GM12891 (cell line): ENCODE measurements around the gene SHB.

Experiments used
- POLR2A ChIP-seq: IDR thresholded peaks from 2 replicates; pipeline ENCODE4 v1.6.1; 2011; ENCODE audit warnings: low read depth, low read length, control low read depth
- POLR2AphosphoS5 ChIP-seq: IDR thresholded peaks from 2 replicates; pipeline ENCODE4 v1.6.1; 2011; ENCODE audit warnings: low read depth, low read length, control low read depth
- TAF1 ChIP-seq: IDR thresholded peaks from 2 replicates; pipeline ENCODE4 v1.6.1; 2011; ENCODE audit warnings: low read depth, low read length, control low read depth

DNA sequence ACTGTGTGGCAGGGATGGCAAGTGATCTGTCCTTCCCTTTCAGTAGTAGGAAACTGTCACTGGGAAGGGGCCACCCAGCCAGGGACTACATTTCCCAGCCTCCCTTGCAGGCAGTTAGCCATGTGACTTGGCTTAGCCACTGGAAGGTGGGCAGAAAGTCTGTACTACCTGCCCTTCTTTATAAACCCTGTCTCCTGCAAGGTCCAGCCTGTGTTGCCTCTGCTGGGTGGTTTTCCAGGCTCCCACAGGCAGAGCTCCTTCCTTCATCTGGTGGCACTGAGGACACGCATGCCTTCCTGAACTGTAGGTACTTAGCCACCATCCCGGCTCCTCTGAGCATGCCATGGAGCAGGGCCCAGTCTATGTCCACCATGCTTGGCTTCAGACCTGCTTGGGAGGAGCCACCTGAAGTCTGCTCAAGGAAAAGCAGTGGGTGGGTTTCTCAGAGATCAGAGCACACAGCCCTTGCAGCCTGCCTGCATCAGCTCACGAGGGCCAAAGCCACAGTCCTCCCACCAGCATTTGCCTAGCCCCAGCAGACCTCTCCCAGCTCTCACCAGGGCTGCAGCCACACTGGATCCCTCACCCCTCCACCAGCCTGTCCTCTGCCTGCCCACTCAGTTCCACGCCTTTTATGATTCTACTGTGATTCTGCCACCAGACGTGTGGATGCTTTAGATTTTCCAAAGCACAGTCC is 148.4 kb downstream of the SHB start:
- no peak for TF ChIP-seq POLR2AphosphoS5
- no peak for TF ChIP-seq POLR2A
- no peak for TF ChIP-seq TAF1
